ENCODE data around the gene SRSF7.

GRCh38 chr2:38731090-38731489, 20.1 kb downstream of the SRSF7 start:
- TF ChIP-seq CTCF (IDR thresholded peaks at IDR 0.05) (no peak), EZH2 (IDR thresholded peaks at IDR 0.05; ENCODE audit: borderline replicate concordance, insufficient read depth, low read depth, low read length, poor library complexity, severe bottlenecking) (no peak)
